HEK293 (cell line): ENCODE data around the gene SULT2A1.
A peak's percentile ranks its signal among the peaks of the same experiment; 100 is the strongest.

Experiments
- CTCF ChIA-PET: fragments of 350-600 bp; formaldehyde crosslinking; extraction: SDS; loops from one replicate; lab custom pipeline; 2021; ENCODE audit warnings: antibody characterized with exemption; lab: Yijun Ruan, JAX
- POLR2A ChIA-PET: fragments of 300-600 bp; formaldehyde crosslinking; extraction: SDS; loops from one replicate; lab custom pipeline; 2020; ENCODE audit warnings: antibody characterized with exemption, inconsistent platforms; lab: Yijun Ruan, JAX
- H3K27ac ChIP-seq: fragments of 200-500 bp; sonication (Bioruptor generic); 2 replicates; pipeline ENCODE4 v1.5.1; 2014; ENCODE audit warnings: low read depth, low read length, control low read depth, inconsistent platforms; ENCODE audit errors: extremely low read depth
- H3K36me3 ChIP-seq, 2 experiments: fragments of 200-500 bp in 1 of 2; sonication (Bioruptor generic) in 1 of 2; 1 replicate in 1 of 2; 2 replicates in 1 of 2; pipeline ENCODE4 v1.5.1; 2014 to 2017; ENCODE audit warnings: inconsistent platforms in 2 of 2, low read length in 2 of 2; ENCODE audit not compliant: control insufficient read depth in 2 of 2, insufficient read depth in 1 of 2
- H3K4me1 ChIP-seq: fragments of 200-500 bp; sonication (Bioruptor generic); 2 replicates; pipeline ENCODE4 v1.5.1; 2014; ENCODE audit warnings: mild to moderate bottlenecking, low read length, inconsistent platforms; ENCODE audit not compliant: control insufficient read depth, insufficient read depth
- H3K4me3 ChIP-seq: 2 replicates; pipeline ENCODE4 v1.5.1; 2011; ENCODE audit warnings: low read depth, mild to moderate bottlenecking, control low read depth, low read length, moderate library complexity
- H3K9me3 ChIP-seq: fragments of 200-500 bp; sonication (Bioruptor generic); 2 replicates; pipeline ENCODE4 v1.5.1; 2014; ENCODE audit warnings: low read depth, low read length, inconsistent platforms; ENCODE audit not compliant: control insufficient read depth, insufficient read depth
- PRDM1 ChIP-seq: fragments of 450-650 bp; formaldehyde crosslinking; IDR thresholded peaks from 2 replicates; pipeline ENCODE4; 2016; ENCODE audit warnings: missing biosample characterization, missing genetic modification characterization
- SP7 ChIP-seq: fragments of 450-650 bp; formaldehyde crosslinking; IDR thresholded peaks from 2 replicates; pipeline ENCODE4 v1.5.1; 2016; ENCODE audit warnings: missing biosample characterization, missing genetic modification characterization
- TCF7L2 ChIP-seq: IDR thresholded peaks from 2 replicates; pipeline ENCODE4 v1.6.1; 2011; ENCODE audit warnings: low read depth, mild to moderate bottlenecking, inconsistent platforms, low read length, moderate library complexity, borderline replicate concordance
- YY1 ChIP-seq: fragments of 450-650 bp; formaldehyde crosslinking; IDR thresholded peaks from 2 replicates; pipeline ENCODE4 v1.5.1; 2018; ENCODE audit warnings: missing biosample characterization, missing genetic modification characterization
- ZBTB21 ChIP-seq: fragments of 450-650 bp; formaldehyde crosslinking; IDR thresholded peaks from 2 replicates; pipeline ENCODE4 v1.5.1; 2017; ENCODE audit warnings: missing biosample characterization, missing genetic modification characterization
- ZNF10 ChIP-seq: fragments of 450-650 bp; formaldehyde crosslinking; IDR thresholded peaks from 2 replicates; pipeline ENCODE4 v1.5.1; 2017; ENCODE audit warnings: missing biosample characterization, missing genetic modification characterization
- ZNF148 ChIP-seq: fragments of 450-650 bp; formaldehyde crosslinking; IDR thresholded peaks from 2 replicates; pipeline ENCODE4 v1.5.0; 2017; ENCODE audit warnings: missing biosample characterization, missing genetic modification characterization, borderline replicate concordance
- ZNF211 ChIP-seq: fragments of 450-650 bp; formaldehyde crosslinking; IDR thresholded peaks from 2 replicates; pipeline ENCODE4 v1.5.1; 2016; ENCODE audit warnings: low read depth, missing biosample characterization, missing genetic modification characterization
- ZNF214 ChIP-seq: fragments of 450-650 bp; formaldehyde crosslinking; IDR thresholded peaks from 2 replicates; pipeline ENCODE4 v1.5.1; 2017; ENCODE audit warnings: missing biosample characterization, mild to moderate bottlenecking, missing genetic modification characterization, borderline replicate concordance
- ZNF23 ChIP-seq: fragments of 450-650 bp; formaldehyde crosslinking; IDR thresholded peaks from 2 replicates; pipeline ENCODE4 v1.5.1; 2016; ENCODE audit warnings: missing biosample characterization, missing genetic modification characterization, borderline replicate concordance
- ZNF335 ChIP-seq: fragments of 450-650 bp; formaldehyde crosslinking; conservative IDR thresholded peaks from 2 replicates; pipeline ENCODE4 v1.5.1; 2016; ENCODE audit warnings: missing biosample characterization, missing genetic modification characterization
- ZNF391 ChIP-seq: fragments of 450-650 bp; formaldehyde crosslinking; IDR thresholded peaks from 2 replicates; pipeline ENCODE4 v1.5.1; 2016; ENCODE audit warnings: low read depth, missing biosample characterization, missing genetic modification characterization, borderline replicate concordance
- ZNF416 ChIP-seq: fragments of 450-650 bp; formaldehyde crosslinking; IDR thresholded peaks from 2 replicates; pipeline ENCODE4 v1.5.1; 2016; ENCODE audit warnings: missing biosample characterization, missing genetic modification characterization
- ZNF510 ChIP-seq: fragments of 450-650 bp; formaldehyde crosslinking; IDR thresholded peaks from 2 replicates; pipeline ENCODE4 v1.5.1; 2018; ENCODE audit warnings: mild to moderate bottlenecking, missing genetic modification characterization, missing biosample characterization; ENCODE audit not compliant: insufficient replicate concordance
- ZNF518A ChIP-seq: fragments of 450-650 bp; formaldehyde crosslinking; conservative IDR thresholded peaks from 2 replicates; pipeline ENCODE4 v1.5.1; 2016; ENCODE audit warnings: low read depth, missing biosample characterization, missing genetic modification characterization
- ZNF692 ChIP-seq: fragments of 450-650 bp; formaldehyde crosslinking; IDR thresholded peaks from 2 replicates; pipeline ENCODE4 v1.5.1; 2016; ENCODE audit warnings: missing biosample characterization, missing genetic modification characterization
- ZNF707 ChIP-seq: fragments of 450-650 bp; formaldehyde crosslinking; IDR thresholded peaks from 2 replicates; pipeline ENCODE4 v1.5.1; 2016; ENCODE audit warnings: missing biosample characterization, missing genetic modification characterization
- ZNF777 ChIP-seq: fragments of 450-650 bp; formaldehyde crosslinking; IDR thresholded peaks from 2 replicates; pipeline ENCODE4 v1.5.1; 2017; ENCODE audit warnings: missing biosample characterization, missing genetic modification characterization, borderline replicate concordance
- TF ChIP-seq, protein P1 (sequence below): fragments of 450-650 bp; formaldehyde crosslinking; IDR thresholded peaks from 2 replicates; pipeline ENCODE4 v1.5.1; 2017; ENCODE audit warnings: missing biosample characterization, missing genetic modification characterization
- TF ChIP-seq, protein P2 (sequence below): fragments of 450-650 bp; formaldehyde crosslinking; IDR thresholded peaks from 2 replicates; pipeline ENCODE4 v1.5.1; 2016; ENCODE audit warnings: missing biosample characterization, missing genetic modification characterization
- TF ChIP-seq, protein P3 (sequence below): fragments of 450-650 bp; formaldehyde crosslinking; IDR thresholded peaks from 2 replicates; pipeline ENCODE4 v1.5.1; 2016; ENCODE audit warnings: missing biosample characterization, missing genetic modification characterization

The SULT2A1 gene

GRCh38 chr19:47899335-47899734 is 13.2 kb upstream of the SULT2A1 start:
- Histone ChIP-seq H3K4me3 (no peak overlapping the region), H3K27ac (no peak overlapping the region), H3K36me3 (no peaks in the 10 kb centered on the region), H3K4me1 (no peaks in the 10 kb centered on the region), H3K9me3 (no peaks in the 10 kb centered on the region)
- ChIA-PET POLR2A (no interaction called here), CTCF (interaction anchor here (0.6 to 1.6 kb wide), 2 partner anchors 31 to 105 kb away, joined by 3 to 5 read pairs; no protein-coding TSS in a partner anchor)
- TF ChIP-seq ZNF211 (tag by site-specific recombination), result no peak
- TF ChIP-seq ZNF214 (tag by site-specific recombination), result no peak
- TF ChIP-seq ZNF335 (tag by site-specific recombination), result no peak
- TF ChIP-seq, protein P1, sequence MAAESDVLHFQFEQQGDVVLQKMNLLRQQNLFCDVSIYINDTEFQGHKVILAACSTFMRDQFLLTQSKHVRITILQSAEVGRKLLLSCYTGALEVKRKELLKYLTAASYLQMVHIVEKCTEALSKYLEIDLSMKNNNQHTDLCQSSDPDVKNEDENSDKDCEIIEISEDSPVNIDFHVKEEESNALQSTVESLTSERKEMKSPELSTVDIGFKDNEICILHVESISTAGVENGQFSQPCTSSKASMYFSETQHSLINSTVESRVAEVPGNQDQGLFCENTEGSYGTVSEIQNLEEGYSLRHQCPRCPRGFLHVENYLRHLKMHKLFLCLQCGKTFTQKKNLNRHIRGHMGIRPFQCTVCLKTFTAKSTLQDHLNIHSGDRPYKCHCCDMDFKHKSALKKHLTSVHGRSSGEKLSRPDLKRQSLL (tag by site-specific recombination), result no peak
- TF ChIP-seq ZNF777, result no peak
- TF ChIP-seq YY1 (tag by site-specific recombination), result no peak
- peak; percentile 95 for TF ChIP-seq ZNF10 (tag by site-specific recombination)
- TF ChIP-seq, protein P2, sequence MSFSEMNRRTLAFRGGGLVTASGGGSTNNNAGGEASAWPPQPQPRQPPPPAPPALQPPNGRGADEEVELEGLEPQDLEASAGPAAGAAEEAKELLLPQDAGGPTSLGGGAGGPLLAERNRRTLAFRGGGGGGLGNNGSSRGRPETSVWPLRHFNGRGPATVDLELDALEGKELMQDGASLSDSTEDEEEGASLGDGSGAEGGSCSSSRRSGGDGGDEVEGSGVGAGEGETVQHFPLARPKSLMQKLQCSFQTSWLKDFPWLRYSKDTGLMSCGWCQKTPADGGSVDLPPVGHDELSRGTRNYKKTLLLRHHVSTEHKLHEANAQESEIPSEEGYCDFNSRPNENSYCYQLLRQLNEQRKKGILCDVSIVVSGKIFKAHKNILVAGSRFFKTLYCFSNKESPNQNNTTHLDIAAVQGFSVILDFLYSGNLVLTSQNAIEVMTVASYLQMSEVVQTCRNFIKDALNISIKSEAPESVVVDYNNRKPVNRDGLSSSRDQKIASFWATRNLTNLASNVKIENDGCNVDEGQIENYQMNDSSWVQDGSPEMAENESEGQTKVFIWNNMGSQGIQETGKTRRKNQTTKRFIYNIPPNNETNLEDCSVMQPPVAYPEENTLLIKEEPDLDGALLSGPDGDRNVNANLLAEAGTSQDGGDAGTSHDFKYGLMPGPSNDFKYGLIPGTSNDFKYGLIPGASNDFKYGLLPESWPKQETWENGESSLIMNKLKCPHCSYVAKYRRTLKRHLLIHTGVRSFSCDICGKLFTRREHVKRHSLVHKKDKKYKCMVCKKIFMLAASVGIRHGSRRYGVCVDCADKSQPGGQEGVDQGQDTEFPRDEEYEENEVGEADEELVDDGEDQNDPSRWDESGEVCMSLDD, result no peak

GRCh38 chr19:47897861-47898260 is 11.7 kb upstream of the SULT2A1 start:
- H3K36me3 ChIP-seq, result no peaks in the 10 kb centered on the region
- TF ChIP-seq ZNF23 (tag by site-specific recombination), result no peak
- TF ChIP-seq ZBTB21 (tag by site-specific recombination), result no peak
- TF ChIP-seq ZNF692, result no peak
- no peak for TF ChIP-seq ZNF148
- no peak for TF ChIP-seq ZNF416 (tag by site-specific recombination)
- TF ChIP-seq ZNF510 (tag by site-specific recombination), result no peak
- no peak for TF ChIP-seq ZNF707 (tag by site-specific recombination)
- TF ChIP-seq SP7 (tag by site-specific recombination), result no peak
- no peak for TF ChIP-seq PRDM1 (tag by site-specific recombination)
- TF ChIP-seq, protein P3, sequence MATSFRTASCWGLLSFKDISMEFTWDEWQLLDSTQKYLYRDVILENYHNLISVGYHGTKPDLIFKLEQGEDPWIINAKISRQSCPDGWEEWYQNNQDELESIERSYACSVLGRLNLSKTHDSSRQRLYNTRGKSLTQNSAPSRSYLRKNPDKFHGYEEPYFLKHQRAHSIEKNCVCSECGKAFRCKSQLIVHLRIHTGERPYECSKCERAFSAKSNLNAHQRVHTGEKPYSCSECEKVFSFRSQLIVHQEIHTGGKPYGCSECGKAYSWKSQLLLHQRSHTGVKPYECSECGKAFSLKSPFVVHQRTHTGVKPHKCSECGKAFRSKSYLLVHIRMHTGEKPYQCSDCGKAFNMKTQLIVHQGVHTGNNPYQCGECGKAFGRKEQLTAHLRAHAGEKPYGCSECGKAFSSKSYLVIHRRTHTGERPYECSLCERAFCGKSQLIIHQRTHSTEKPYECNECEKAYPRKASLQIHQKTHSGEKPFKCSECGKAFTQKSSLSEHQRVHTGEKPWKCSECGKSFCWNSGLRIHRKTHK (tag by site-specific recombination), result no peak
- TF ChIP-seq TCF7L2, result no peak
- TF ChIP-seq ZNF518A (tag by site-specific recombination), result no peak
- TF ChIP-seq ZNF391 (tag by site-specific recombination), result no peak

More at GRCh38 chr19:47897861-47898260, 11.7 kb upstream of the SULT2A1 start:
- Histone ChIP-seq H3K27ac (no peak overlapping the region), H3K4me3 (no peak overlapping the region), H3K9me3 (no peaks in the 10 kb centered on the region), H3K4me1 (no peaks in the 10 kb centered on the region)
- ChIA-PET CTCF (interaction anchor here (1.6 to 1.7 kb wide), 2 partner anchors 29 to 34 kb away, joined by 3 to 5 read pairs; no protein-coding TSS in a partner anchor), POLR2A (no interaction called here)
